Spleen (tissue), 7 donors: ENCODE data around the gene ETV7.

Experiments
- POLR2A ChIP-seq, 3 donors: fragments of 450-650 bp; IDR thresholded peaks; one replicate each; pipeline ENCODE4 v1.5.1; 2017; ENCODE audit warnings: antibody characterized with exemption in 3 of 3, mild to moderate bottlenecking in 1 of 3
- TF ChIP-seq, protein P1 (sequence below), 11 experiments: fragments of 200-600 bp in 7 of 11; fragments of 450-650 bp in 4 of 11; sonication (generic) in 4 of 11; IDR thresholded peaks in 8 of 11; conservative IDR thresholded peaks in 3 of 11; 1 replicate in 7 of 11; 2 replicates in 4 of 11; pipeline versions ENCODE4 v1.4.0 to v1.8.0; 2016 to 2021; ENCODE audit warnings: antibody characterized with exemption in 11 of 11, inconsistent platforms in 4 of 11, mild to moderate bottlenecking in 1 of 11
- donor health status: DM: no; HTN: no; CAD: no; lungs with moderate emphysema.
- donor health status: DM: no; HTN: no; CAD: no.
- donor health status: DM: no; HTN: no; CAD: no.

DNA sequence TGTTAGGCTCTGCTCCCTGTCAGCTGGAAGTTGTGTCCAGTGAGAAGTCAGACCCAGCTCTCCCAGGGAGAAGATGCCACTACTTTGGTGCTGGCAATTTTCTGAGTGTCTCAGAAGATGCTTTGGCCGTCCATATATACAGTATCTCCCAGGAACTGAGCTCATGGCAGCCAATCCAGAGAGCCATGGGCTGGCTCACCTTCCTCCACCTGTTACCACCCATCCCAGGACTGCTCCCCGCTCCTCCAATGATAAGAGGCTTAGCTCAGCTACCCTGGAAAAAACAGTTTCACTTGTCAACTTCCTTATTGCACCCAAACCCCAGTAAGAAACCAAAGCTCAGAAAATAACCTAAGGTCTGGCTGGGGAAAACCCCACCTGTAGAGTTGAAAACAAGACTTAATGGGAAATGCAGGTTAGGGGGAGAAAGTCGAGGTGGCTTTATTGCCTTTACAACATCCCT lies 50.7 kb downstream of the ETV7 start, which contains the start of gene BNIP5:
- TF ChIP-seq, protein P1, sequence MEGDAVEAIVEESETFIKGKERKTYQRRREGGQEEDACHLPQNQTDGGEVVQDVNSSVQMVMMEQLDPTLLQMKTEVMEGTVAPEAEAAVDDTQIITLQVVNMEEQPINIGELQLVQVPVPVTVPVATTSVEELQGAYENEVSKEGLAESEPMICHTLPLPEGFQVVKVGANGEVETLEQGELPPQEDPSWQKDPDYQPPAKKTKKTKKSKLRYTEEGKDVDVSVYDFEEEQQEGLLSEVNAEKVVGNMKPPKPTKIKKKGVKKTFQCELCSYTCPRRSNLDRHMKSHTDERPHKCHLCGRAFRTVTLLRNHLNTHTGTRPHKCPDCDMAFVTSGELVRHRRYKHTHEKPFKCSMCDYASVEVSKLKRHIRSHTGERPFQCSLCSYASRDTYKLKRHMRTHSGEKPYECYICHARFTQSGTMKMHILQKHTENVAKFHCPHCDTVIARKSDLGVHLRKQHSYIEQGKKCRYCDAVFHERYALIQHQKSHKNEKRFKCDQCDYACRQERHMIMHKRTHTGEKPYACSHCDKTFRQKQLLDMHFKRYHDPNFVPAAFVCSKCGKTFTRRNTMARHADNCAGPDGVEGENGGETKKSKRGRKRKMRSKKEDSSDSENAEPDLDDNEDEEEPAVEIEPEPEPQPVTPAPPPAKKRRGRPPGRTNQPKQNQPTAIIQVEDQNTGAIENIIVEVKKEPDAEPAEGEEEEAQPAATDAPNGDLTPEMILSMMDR (IDR thresholded peaks at IDR 0.05 in 8 of 11, conservative IDR thresholded peaks at IDR 0.05 in 3 of 11): no peak
- TF ChIP-seq POLR2A (IDR thresholded peaks at IDR 0.05): no peak
